Measurements from ENCODE around the gene TNFAIP3.

The TNFAIP3 gene

DNA sequence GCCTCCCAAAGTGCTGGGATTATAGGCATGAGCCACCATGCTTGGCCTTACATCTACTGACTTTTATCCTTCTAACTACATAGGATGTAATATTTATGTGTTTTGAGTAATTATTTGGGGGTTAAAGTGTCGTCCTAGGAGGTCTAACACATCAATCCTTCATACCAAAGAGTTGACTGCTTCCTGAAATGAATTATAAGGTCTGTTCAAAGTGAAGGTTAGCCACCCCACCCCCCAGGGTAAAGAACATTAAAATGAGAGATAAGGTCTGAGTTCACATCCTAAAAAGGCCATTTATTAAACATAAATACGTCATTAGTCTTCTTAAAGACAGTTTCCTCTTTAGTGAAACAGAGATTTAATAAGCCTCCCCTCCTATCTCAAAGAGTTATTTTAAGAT is 33.8 kb downstream of the TNFAIP3 start:
- ChIA-PET CTCF (no interaction called here), POLR2A (no interaction called here)
- TF ChIP-seq FOXK2 (IDR thresholded peaks at IDR 0.05) (no peak), SUZ12 (IDR thresholded peaks at IDR 0.05) (no peak), HDGF (IDR thresholded peaks at IDR 0.05; ENCODE audit: borderline replicate concordance) (no peak), NFRKB (IDR thresholded peaks at IDR 0.05) (no peak), ELF4 (IDR thresholded peaks at IDR 0.05) (no peak), TARDBP (IDR thresholded peaks at IDR 0.05) (no peak), SP1 (IDR thresholded peaks at IDR 0.05) (no peak), LEF1 (IDR thresholded peaks at IDR 0.05; ENCODE audit: borderline replicate concordance) (no peak), CTBP1 (IDR thresholded peaks at IDR 0.05; ENCODE audit: borderline replicate concordance) (no peak), L3MBTL2 (conservative IDR thresholded peaks at IDR 0.05) (no peak), ARNT (IDR thresholded peaks at IDR 0.05) (no peak), BHLHE40 (IDR thresholded peaks at IDR 0.05; ENCODE audit: borderline replicate concordance) (no peak), PKNOX1 (IDR thresholded peaks at IDR 0.05) (no peak), FOXM1 (IDR thresholded peaks at IDR 0.05; ENCODE audit: borderline replicate concordance) (no peak), ZNF384 (IDR thresholded peaks at IDR 0.05) (no peak), FOXA1 (IDR thresholded peaks at IDR 0.05) (no peak)

DNA sequence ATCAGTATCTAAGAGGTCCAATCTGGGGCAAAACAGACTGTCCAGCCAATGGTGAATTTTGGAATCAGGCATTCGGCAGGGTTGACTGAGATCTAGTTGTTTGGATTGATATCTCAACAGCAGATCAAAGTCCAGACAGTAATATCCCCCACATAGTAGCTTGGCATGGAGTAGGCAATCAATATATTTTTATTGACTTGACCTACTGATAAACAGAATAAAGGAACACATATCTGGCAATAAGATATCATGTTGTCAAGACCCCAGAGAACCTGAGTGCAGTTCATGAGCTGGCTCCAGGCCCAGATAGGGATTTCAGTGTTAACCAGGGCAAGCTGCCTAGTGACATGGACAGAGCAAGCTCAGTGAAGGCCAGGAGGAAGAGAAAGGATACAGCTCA is 34.4 kb downstream of the TNFAIP3 start:
- TF ChIP-seq L3MBTL2 (conservative IDR thresholded peaks at IDR 0.05) (no peak), ARNT (IDR thresholded peaks at IDR 0.05) (no peak), SP1 (IDR thresholded peaks at IDR 0.05) (no peak), TARDBP (IDR thresholded peaks at IDR 0.05) (no peak), PKNOX1 (IDR thresholded peaks at IDR 0.05) (no peak), ELF4 (IDR thresholded peaks at IDR 0.05) (no peak)
- POLR2A ChIA-PET = no interaction called here
- CTCF ChIA-PET = no interaction called here
- DNase-seq (ENCODE audit: extremely low spot score) = no peak

More for the DNA sequence above, 33.8 kb downstream of the TNFAIP3 start:
- DNase-seq (ENCODE audit: extremely low spot score) = no peak

DNA sequence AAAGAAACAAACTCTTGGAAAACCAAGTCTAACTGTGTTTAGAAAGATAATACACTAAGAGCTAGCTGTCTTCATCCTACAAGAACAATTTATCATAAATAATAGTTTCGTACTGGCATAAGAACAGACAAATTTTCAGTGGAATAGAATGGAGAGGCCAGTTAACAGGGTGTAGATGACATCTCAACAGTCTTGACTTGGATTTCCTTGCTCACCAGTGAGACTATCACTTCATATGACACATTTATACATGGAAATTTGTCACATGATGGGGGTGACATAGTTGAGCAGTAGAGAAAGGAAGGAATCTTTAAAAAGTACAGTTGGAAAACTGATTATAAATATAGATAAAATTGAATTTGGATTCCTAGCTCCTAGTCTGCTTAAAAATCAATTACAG is 35.6 kb downstream of the TNFAIP3 start:
- POLR2A ChIA-PET = no interaction called here
- TF ChIP-seq LEF1 (IDR thresholded peaks at IDR 0.05; ENCODE audit: borderline replicate concordance) (no peak), ZNF384 (IDR thresholded peaks at IDR 0.05) (no peak), TARDBP (IDR thresholded peaks at IDR 0.05) (no peak), L3MBTL2 (conservative IDR thresholded peaks at IDR 0.05) (no peak), NFRKB (IDR thresholded peaks at IDR 0.05) (no peak), FOXA1 (IDR thresholded peaks at IDR 0.05) (no peak), CTBP1 (IDR thresholded peaks at IDR 0.05; ENCODE audit: borderline replicate concordance) (no peak), ARNT (IDR thresholded peaks at IDR 0.05) (no peak), BHLHE40 (IDR thresholded peaks at IDR 0.05; ENCODE audit: borderline replicate concordance) (no peak), HDGF (IDR thresholded peaks at IDR 0.05; ENCODE audit: borderline replicate concordance) (no peak), ELF4 (IDR thresholded peaks at IDR 0.05) (no peak), FOXK2 (IDR thresholded peaks at IDR 0.05) (no peak), SUZ12 (IDR thresholded peaks at IDR 0.05) (no peak), PKNOX1 (IDR thresholded peaks at IDR 0.05) (no peak), FOXM1 (IDR thresholded peaks at IDR 0.05; ENCODE audit: borderline replicate concordance) (no peak), SP1 (IDR thresholded peaks at IDR 0.05) (no peak)
- CTCF ChIA-PET = interaction anchor here (0.6 kb wide), 1 partner anchor 379 kb away, joined by 3 read pairs; no protein-coding TSS in a partner anchor
- DNase-seq (ENCODE audit: extremely low spot score) = no peak

DNA sequence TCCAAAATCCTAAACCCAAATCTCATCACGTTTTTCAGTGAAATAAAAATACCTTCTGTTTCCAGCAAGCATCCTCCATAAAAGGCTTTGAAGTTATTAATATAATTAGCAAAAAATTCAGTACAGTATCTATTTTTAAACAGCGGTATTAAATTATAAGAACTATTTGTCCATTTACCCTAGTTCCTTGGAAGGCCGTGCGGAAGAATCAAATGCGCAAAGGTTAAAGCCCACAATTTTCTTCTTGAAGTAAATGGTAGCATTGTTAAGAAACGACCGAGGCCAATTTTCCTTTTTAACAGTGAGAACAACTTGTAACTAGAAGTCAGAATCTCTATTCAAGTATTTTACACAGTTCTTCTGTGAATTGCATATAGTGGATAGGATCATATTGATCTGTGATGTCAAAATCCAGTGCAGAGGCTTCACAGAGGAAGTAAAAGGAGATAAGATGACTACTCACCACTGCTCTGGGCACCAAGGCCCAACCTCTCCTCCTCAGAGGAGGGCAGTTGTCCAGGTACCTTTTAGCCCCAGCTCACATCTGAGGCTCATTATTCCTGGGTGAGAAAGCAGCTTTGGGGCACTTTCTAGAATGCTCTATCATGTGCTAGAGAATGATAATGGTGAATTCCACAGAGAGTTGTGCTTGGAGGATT is 36.3 kb downstream of the TNFAIP3 start:
- CTCF ChIA-PET = no interaction called here
- POLR2A ChIA-PET = no interaction called here
- DNase-seq (ENCODE audit: extremely low spot score) = no peak
- TF ChIP-seq FOXK2 (IDR thresholded peaks at IDR 0.05) = no peak
- no peak for TF ChIP-seq FOXA1 (IDR thresholded peaks at IDR 0.05)
- TF ChIP-seq LEF1 (IDR thresholded peaks at IDR 0.05; ENCODE audit: borderline replicate concordance) = no peak
- TF ChIP-seq ZNF384 (IDR thresholded peaks at IDR 0.05) = no peak
- TF ChIP-seq TARDBP (IDR thresholded peaks at IDR 0.05) = no peak
- TF ChIP-seq SP1 (IDR thresholded peaks at IDR 0.05) = no peak
- no peak for TF ChIP-seq ELF4 (IDR thresholded peaks at IDR 0.05)
- no peak for TF ChIP-seq CTBP1 (IDR thresholded peaks at IDR 0.05; ENCODE audit: borderline replicate concordance)
- TF ChIP-seq NFRKB (IDR thresholded peaks at IDR 0.05) = no peak
- no peak for TF ChIP-seq PKNOX1 (IDR thresholded peaks at IDR 0.05)
- TF ChIP-seq FOXM1 (IDR thresholded peaks at IDR 0.05; ENCODE audit: borderline replicate concordance) = no peak
- no peak for TF ChIP-seq ARNT (IDR thresholded peaks at IDR 0.05)
- TF ChIP-seq L3MBTL2 (conservative IDR thresholded peaks at IDR 0.05) = no peak
- no peak for TF ChIP-seq SUZ12 (IDR thresholded peaks at IDR 0.05)
- no peak for TF ChIP-seq HDGF (IDR thresholded peaks at IDR 0.05; ENCODE audit: borderline replicate concordance)
- TF ChIP-seq BHLHE40 (IDR thresholded peaks at IDR 0.05; ENCODE audit: borderline replicate concordance) = no peak

DNA sequence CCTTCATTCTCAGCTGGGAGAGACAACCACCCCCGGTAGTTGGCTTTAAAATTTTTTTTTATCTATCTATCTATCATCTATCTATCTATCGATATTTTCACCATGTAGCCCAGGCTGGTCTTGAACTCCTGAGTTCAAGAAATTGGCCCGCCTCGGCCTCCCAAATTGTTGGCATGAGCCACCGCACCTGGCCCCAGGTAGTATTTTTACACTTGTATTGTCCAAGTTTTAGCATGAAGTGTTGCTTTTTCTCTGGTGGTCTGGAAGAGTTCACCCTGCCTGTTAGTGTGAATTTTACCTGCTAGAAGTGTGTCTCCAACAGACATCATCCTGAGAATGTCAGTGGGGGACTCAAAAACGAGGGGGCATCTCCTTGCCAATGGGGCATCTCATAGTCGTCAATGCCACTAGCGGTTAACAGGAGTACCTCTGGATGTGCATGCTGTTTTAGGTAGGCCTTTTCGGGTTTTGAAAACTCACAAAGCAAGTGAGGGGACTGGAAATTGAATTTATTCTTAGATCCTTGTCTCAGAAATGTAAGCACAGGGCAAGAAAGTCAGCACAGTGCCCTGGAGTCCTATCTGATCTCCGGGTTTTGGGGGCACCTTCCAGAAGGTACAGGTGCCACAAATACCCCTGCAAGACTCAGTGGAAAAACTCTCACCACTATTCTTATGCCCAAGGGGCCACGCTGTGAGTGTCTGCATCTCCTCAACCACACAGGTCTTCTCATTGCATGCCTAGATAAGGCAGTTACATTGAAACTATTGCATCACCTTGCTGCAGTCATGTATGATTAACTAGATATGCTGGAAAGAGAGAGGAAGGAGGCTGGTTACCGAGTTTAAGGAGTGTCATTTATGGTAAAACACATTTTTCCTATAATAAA is 37.1 kb downstream of the TNFAIP3 start:
- TF ChIP-seq TARDBP (IDR thresholded peaks at IDR 0.05) (no peak), ELF4 (IDR thresholded peaks at IDR 0.05) (no peak), L3MBTL2 (conservative IDR thresholded peaks at IDR 0.05) (no peak)
- DNase-seq (ENCODE audit: extremely low spot score) = no peak
- POLR2A ChIA-PET = no interaction called here
- CTCF ChIA-PET = no interaction called here

All from HEK293T (cell line).